Mesodermal cell (in vitro differentiated cells): ENCODE data around the gene CLN3.

ENCODE experiments used
- H3K27ac ChIP-seq: 2 replicates; pipeline ENCODE4 v1.7.0; 2013; ENCODE audit warnings: mild to moderate bottlenecking, low read depth, low read length, moderate library complexity; ENCODE audit not compliant: severe bottlenecking
- H3K36me3 ChIP-seq: 2 replicates; pipeline ENCODE4 v1.7.1; 2013; ENCODE audit warnings: mild to moderate bottlenecking, low read length, moderate library complexity; ENCODE audit not compliant: control insufficient read depth, insufficient read depth
- H3K4me1 ChIP-seq: one replicate; pipeline ENCODE4 v1.7.1; 2013; ENCODE audit warnings: mild to moderate bottlenecking, low read length; ENCODE audit not compliant: insufficient read depth, control insufficient read depth, poor library complexity, severe bottlenecking
- H3K4me3 ChIP-seq: 2 replicates; pipeline ENCODE4 v1.7.0; 2013; ENCODE audit warnings: low read length, control low read depth, mild to moderate bottlenecking; ENCODE audit not compliant: insufficient read depth, poor library complexity, severe bottlenecking; ENCODE audit errors: extremely low read depth
- H3K9me3 ChIP-seq: 2 replicates; pipeline ENCODE4 v1.7.1; 2013; ENCODE audit warnings: mild to moderate bottlenecking, low read length, moderate library complexity; ENCODE audit not compliant: control insufficient read depth
- WGBS, 2 experiments: methylation state at CpG; one replicate each; pipeline ENCODE4 v1.1.5; 2013; ENCODE audit warnings: missing lambda C conversion rate in 2 of 2; ENCODE audit not compliant: insufficient coverage in 2 of 2; 5-methylcytosine and 5-hydroxymethylcytosine counted together

CLN3 gene

DNA sequence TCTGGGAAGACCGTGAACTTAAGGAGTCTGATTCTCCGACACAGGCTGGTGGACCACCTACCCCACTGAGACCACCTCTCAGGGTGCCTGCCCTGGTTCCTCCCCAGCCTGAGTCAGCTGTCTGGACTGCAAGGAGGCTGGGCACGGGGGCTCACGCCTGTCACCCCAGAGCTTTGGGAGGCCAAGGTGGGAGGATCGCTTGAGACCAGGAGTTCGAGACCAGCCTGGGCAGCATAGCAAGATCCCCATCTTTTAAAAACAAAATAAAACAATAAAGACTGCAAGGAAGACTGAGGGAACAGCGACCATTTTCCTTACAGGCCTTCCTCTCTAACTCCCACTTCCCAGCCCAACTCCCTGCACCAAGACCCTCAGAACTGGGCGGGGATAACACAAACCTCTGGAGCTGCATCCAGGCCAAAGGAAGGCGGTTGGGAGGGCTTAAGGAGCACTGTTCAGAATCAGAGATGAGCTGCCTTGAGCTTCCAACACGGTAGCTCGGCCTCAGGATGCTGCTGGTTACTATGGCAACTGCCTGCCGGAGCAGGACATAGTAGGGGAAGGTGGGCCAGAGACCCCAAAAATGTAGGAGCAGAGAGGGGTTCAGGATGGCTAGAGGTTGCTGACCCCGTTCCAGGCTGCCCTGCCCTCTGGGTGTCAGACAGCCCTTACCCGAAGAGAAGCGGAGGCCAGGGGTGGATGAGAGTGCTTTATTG lies 7.0 kb upstream of the CLN3 start:
- no peaks in the 10 kb centered on the region for H3K4me1 ChIP-seq
- 79 to 86% methylated on average over 12 of the region's 15 CpGs for WGBS, 2 experiments

DNA sequence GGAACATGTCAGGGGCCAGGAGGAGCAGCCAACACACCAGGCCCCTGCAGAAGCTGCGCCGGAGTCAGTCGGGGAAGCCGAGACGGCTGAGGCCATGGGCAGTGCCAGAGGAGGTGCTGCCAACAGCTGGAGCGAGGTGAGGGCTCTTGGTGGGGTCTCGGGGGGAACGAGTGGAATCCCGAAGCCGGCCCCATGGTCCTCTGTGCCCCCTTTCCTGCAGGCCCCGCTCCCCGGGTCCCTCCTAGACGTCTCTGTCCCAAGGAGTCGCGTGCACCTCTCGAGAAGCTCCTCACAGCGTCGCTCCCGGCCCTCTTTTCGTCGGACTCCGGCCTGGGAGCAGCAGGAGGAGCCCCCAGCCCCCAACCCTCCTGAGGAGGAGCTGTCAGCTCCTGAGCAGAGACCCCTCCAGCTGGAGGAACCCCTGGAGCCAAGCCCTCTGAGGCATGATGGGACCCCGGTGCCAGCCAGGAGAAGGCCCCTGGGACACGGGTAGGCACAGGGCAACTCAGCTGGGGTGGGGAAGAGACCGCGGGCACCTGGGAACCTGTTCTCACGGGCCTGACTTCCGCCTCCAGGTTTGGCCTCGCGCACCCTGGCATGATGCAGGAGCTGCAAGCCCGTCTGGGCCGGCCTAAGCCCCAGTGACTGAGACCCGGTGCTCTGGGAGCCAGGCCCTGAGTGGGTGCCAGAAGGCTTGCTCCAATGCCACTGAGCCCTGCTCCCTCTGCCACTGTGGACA lies 6.2 kb upstream of the CLN3 start:
- Histone ChIP-seq H3K27ac (no peak overlapping the region), H3K4me1 (no peaks in the 10 kb centered on the region), H3K9me3 (no peaks in the 10 kb centered on the region), H3K4me3 (no peak overlapping the region), H3K36me3 (no peaks in the 10 kb centered on the region)
- WGBS, 2 experiments: 87 to 90% methylated on average over 32 to 33 of the region's 33 CpGs

More for the DNA sequence above, 7.0 kb upstream of the CLN3 start:
- H3K36me3 ChIP-seq: no peaks in the 10 kb centered on the region
- H3K27ac ChIP-seq: no peak overlapping the region
- H3K4me3 ChIP-seq: no peak overlapping the region
- H3K9me3 ChIP-seq: no peaks in the 10 kb centered on the region

DNA sequence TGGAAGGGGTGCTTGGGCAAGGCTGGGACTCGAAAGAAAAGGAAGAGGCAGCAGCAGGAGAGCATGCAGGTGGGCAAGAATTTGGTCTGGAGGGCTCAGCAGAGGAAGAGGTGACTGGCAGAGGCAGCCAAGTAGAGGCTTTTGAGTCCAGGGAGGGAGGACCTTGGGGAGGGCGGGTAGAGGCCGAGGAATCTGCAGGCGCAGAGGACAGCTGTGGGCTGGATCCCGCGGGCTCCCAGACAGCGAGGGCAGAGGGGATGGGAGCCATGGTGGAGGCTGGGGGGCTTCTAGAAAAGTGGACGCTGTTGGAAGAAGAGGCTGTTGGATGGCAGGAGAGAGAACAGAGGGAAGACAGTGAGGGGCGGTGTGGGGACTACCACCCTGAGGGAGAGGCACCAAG lies 5.5 kb upstream of the CLN3 start:
- no peaks in the 10 kb centered on the region for H3K4me1 ChIP-seq
- WGBS, 2 experiments: 96 to 97% methylated on average over 9 of the region's 9 CpGs
- no peaks in the 10 kb centered on the region for H3K9me3 ChIP-seq
- H3K36me3 ChIP-seq: no peaks in the 10 kb centered on the region
- no peak overlapping the region for H3K4me3 ChIP-seq
- no peak overlapping the region for H3K27ac ChIP-seq

DNA sequence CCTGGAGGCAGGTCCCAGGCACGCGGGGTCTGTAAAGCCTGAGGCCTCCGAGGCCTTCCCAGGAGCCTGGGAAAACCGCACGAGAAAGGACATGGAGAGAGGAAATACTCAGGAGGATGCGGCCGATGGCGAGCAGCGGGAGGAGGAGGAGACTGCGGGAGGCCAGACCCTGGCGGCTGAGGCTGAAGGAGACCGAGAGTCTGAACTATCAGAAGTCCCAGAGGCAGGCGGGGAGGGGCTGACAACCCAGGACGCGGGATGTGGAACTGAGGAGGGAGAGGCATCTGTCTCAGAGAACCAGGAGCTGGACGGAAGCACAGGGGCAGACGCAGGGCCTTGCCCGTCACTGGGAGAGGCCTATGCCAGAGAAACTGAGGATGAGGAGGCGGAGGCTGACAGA lies 5.0 kb upstream of the CLN3 start:
- Histone ChIP-seq H3K4me1 (no peaks in the 10 kb centered on the region), H3K36me3 (no peaks in the 10 kb centered on the region), H3K9me3 (no peaks in the 10 kb centered on the region), H3K4me3 (no peak overlapping the region), H3K27ac (no peak overlapping the region)
- WGBS, 2 experiments: 90% methylated on average over 18 to 19 of the region's 19 CpGs

DNA sequence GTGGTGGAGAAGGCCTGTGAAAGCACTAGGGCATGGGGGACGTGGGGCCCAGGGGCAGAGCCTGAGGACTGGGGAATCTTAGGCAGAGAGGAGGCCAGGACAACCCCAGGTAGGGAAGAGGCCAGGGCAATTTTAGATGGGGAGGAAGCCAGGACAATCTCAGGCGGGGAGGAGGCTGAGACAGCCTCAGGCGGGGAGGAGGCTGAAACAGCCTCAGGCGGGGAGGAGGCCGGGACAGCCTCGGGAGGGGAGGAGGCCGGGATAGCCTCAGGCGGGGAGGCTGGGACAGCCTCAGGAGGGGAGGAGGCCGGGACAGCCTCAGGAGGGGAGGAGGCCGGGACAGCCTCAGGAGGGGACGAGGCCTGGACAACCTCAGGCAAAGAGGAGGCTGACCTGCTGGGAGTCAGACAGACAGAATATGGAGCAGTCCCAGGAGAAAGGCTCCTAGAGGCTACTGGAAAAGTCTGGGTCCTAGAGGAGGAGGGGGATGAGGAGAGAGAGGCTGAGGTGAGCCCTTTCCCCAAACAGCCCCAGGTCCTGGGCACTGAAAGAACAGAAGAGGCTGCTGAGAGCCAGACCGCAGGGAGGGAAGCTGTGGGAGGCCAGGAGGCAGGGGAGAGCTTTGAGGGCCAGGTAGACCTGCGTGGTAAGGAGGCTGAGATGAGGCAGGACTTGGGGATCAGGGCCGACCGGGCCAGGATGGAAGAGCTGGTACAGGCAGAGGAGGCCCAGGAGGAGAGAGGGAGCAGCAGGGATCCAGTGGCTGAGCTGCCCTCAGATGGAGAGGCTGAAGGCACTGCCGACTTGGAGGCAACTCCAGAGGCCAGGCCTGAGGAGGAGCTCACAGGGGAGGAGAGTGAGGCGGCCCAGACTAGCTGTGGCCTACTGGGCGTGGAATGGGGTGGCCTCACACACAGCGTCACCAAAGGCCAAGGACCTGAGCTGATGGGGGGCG lies 4.2 kb upstream of the CLN3 start:
- 92 to 94% methylated on average over 11 to 19 of the region's 20 CpGs for WGBS, 2 experiments
- Histone ChIP-seq H3K36me3 (no peaks in the 10 kb centered on the region), H3K27ac (no peak overlapping the region), H3K4me1 (no peaks in the 10 kb centered on the region), H3K9me3 (no peaks in the 10 kb centered on the region), H3K4me3 (no peak overlapping the region)

DNA sequence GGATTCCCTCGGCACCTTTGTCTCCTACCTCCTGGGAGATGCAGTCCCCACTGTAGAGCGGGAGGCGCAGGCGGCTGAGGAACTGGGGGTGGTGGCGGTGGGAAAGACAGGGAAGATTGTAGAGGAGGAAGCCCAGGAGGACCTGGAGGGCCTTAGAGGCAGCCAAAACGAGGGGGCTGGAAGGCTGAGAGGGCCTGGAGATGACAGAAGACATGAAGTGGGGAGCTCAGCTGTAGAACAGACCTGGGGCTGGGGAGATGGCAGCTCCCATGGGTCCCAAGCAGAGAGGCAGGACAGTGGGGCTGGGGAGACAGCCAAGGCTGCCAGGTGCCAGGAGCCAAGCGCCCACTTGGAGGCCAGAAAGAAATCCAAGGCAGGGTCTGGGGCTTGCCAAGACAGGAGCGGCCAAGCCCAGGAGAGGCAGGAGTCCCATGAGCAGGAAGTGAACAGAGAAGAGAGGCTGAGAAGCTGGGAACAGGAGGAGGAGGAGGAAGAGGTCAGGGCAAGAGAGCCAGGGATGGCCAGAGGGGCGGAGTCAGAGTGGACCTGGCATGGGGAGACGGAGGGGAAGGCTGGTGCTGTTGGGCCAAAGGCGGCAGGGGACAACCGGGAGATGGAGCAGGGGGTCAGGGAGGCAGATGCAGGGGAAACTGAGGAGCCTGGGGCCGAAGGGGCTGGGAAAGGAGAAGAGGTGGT lies 3.4 kb upstream of the CLN3 start:
- Histone ChIP-seq H3K27ac (no peak overlapping the region), H3K4me3 (no peak overlapping the region), H3K9me3 (no peaks in the 10 kb centered on the region), H3K36me3 (no peaks in the 10 kb centered on the region), H3K4me1 (no peaks in the 10 kb centered on the region)
- 90 to 92% methylated on average over 9 to 10 of the region's 13 CpGs for WGBS, 2 experiments

DNA sequence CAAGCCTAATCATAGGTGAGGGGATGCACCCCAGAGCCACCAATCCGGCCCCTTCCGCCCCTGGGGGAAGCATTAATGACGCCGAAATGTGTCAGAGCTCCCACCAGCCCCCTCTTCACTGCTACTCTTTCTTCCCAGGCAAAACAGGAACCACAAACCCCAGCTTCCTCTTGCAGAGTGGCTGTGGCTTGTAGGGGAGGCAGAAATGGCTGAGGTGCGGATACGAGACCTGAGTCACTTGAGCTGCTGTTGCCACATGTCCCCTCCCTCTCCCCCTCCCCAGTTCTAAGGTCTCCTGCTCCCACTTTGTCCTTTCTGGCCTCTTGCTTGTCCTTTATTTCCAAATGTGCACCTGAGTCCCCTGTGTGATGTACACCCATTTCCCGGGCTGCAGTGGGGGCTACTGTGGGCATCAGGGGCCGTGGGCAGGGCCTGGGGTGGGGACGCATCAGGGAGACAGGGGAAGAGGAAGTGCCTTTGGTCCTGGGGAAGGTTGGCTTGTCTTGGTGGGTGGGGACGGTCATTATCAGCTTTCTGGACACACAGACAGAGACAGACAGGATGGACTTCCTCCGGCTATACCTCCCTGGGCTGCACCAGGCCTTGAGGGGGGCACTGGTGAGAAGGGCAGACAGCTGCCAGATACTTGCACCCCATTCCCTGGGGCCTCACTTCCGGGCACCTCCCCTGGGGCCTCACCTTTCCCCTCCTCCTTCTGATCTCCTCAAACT lies 2.4 kb upstream of the CLN3 start, which contains the start of gene APOBR:
Gene APOBR (plus strand): TSS at position 523 of the 731 bp plus-strand sequence. CDS start 39 bp downstream, at position 562.
- H3K9me3 ChIP-seq: no peaks in the 10 kb centered on the region
- WGBS, 2 experiments: 88 to 89% methylated on average over 9 of the region's 12 CpGs

DNA sequence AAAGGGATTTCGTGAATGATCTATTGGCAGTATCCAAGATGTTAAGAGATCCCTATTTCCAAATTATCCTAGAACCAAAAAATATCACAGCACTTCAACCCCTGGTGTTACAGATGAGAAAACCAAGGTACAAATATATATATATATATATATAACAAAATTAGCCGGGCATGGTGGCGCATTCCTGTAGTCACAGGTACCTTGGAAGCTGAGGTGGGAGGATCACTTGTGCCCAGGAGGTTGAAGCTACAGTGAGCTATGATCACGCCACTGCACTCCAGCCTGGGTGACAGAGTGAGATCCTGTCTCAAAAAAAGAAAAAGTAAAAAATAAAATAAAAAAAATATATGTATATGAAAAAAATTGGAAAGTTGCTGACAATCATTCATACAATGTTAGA lies 637 bp upstream of the CLN3 start:
- 80 to 83% methylated on average over 1 to 2 of the region's 4 CpGs for WGBS, 2 experiments
- peak overlapping the region; percentile 94 for H3K4me3 ChIP-seq
- peaks cover 4% of the 10 kb centered on the region for H3K36me3 ChIP-seq
- H3K27ac ChIP-seq: peak overlapping the region; percentile 99
- no peaks in the 10 kb centered on the region for H3K4me1 ChIP-seq
- H3K9me3 ChIP-seq: no peaks in the 10 kb centered on the region

More for the DNA sequence above, 2.4 kb upstream of the CLN3 start, which contains the start of gene APOBR:
- no peak within 1 kb of the TSS for H3K27ac ChIP-seq
- H3K4me3 ChIP-seq: no peak within 1 kb of the TSS
- H3K36me3 ChIP-seq: peaks cover 2% of the 10 kb centered on the region
- no peaks in the 10 kb centered on the region for H3K4me1 ChIP-seq

DNA sequence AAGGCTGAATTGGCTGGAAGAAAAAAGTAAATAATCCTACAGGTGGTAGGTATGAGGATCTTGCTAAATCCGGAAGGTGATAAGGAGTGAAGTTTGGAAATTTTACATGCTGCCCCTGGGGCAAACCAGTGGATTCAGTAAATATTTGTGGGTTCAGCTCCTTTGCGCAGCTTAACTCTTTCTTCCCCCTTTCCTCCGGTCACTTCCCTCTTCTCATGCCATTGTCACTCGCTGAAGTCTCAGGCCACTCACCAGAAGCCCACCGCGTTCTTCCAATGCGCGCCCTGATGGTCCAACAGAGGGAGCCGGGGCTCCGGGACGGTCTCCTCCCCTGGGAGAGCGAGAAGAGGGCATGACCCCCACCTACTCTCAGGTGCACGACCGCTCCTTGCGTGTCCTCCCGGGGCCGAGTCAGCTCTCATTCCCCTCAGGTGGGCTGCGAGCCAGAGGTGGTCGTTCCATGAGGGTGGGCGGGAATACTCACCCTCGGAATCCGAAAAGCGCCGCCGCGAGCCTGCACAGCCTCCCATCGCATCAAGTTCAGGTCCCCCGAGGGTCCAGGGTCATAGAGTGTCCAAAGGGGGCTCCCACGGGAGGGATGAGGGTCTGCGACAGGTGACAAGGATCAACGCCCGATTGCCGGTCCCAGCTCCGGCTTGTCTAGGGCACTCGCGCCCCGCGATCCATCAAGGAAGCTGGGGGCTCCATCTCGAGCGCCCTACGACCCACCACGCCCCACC lies 474 bp downstream of the CLN3 start:
- WGBS, 2 experiments: 1% methylated on average over 30 of the region's 42 CpGs
- H3K9me3 ChIP-seq: no peaks in the 10 kb centered on the region
- H3K4me1 ChIP-seq: no peaks in the 10 kb centered on the region
- peak overlapping the region; percentile 94 for H3K4me3 ChIP-seq
- H3K27ac ChIP-seq: peak overlapping the region; percentile 99
- H3K36me3 ChIP-seq: peaks cover 4% of the 10 kb centered on the region
